HG03575 (cell line): ENCODE results near the gene SCN4B.

Experiments used
- ATAC-seq: cut with Tn5 transposase; IDR thresholded peaks from one replicate; pipeline ENCODE4 v1.9.1; 2021; ENCODE audit not compliant: unreplicated experiment, insufficient number of reproducible peaks, low FRiP score; ENCODE audit errors: extremely low read depth

SCN4B gene

DNA sequence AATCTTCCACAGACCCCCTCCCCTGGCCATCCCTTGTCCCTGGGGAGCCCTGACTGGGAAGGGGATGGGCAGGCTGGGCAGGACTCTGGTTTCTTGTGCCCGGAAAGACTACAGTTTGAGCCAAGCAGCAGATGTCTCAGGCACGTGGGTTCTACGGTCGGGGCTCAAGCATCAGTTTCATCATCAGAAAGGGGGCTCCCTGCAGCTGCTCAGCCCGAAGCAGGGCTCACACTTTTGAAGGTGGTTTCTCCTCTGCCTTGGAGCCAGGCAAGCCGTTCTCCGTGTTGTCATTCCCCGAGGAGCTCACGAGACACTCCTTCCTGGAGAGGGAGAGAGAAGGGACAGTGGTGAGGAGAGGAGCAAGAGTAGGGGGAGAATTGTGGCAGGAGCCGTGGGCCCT lies 15.8 kb downstream of the SCN4B start:
- no peak for ATAC-seq

- no peak for ATAC-seq
These were observed 16.3 kb downstream of the SCN4B start for GRCh38 chr11:118136341-118136740.

- no peak for ATAC-seq
These were observed 16.8 kb downstream of the SCN4B start for GRCh38 chr11:118135796-118136165.

GRCh38 chr11:118135051-118135795 lies 17.4 kb downstream of the SCN4B start:
- ATAC-seq: no peak

DNA sequence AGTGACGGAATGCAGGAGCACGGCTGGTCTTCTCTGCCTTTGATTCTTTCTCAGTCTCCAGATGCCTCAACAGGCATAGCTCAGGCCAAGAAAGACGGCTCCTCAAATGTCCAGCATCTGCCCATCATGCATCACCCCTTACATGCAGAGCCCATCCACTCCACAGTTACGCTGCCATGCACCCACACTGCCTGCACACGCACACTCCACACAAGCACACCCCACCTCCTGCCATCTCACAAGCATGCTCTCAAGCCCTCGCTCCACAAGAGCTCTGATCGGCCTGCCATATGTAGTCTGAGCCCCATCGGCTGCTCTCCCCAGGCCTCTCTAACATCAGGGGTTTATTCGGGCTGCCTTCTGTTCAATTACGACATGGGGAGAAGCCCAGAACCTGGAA lies 18.8 kb downstream of the SCN4B start:
- no peak for ATAC-seq

GRCh38 chr11:118132385-118133151 lies 20.1 kb downstream of the SCN4B start:
- ATAC-seq: no peak

- no peak for ATAC-seq
These were observed 23.0 kb downstream of the SCN4B start for GRCh38 chr11:118129471-118130172.

DNA sequence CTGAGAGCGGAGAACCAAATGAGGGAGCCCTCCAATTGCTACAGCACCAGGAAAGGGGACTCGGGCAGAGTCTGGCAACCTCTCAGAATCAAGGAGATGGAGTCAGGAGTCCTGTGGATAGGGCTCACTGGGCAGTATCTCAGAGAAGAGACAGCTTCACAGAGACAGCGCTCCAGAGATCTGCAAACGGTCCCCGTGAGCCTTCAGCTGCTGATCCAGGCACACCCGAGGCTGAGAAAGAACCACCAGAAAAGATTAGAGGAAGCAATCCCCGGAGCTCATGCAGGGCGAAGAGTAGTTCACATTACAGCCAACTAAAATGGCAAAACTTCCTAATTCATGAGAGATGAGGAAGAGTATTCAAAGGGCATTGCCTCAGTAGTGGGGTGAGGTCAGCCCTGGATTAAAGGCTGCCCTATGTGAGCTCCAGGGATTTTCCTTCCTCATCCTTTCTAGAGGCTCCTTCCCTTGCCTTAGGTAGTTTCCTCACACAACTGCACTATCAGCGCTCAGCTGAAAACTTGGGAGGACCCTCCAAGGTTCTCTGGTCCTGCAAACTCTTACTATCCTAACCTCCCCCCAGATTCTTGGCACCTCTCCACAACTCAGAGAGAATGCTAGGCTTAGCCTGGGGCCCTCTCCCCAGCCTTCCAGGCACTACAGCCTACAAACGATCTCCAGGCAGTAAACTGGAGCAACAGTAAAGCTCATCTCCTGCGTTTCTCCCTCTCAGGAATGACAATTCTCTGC lies 23.7 kb downstream of the SCN4B start:
- no peak for ATAC-seq

GRCh38 chr11:118128310-118128709 lies 24.3 kb downstream of the SCN4B start:
- no peak for ATAC-seq

DNA sequence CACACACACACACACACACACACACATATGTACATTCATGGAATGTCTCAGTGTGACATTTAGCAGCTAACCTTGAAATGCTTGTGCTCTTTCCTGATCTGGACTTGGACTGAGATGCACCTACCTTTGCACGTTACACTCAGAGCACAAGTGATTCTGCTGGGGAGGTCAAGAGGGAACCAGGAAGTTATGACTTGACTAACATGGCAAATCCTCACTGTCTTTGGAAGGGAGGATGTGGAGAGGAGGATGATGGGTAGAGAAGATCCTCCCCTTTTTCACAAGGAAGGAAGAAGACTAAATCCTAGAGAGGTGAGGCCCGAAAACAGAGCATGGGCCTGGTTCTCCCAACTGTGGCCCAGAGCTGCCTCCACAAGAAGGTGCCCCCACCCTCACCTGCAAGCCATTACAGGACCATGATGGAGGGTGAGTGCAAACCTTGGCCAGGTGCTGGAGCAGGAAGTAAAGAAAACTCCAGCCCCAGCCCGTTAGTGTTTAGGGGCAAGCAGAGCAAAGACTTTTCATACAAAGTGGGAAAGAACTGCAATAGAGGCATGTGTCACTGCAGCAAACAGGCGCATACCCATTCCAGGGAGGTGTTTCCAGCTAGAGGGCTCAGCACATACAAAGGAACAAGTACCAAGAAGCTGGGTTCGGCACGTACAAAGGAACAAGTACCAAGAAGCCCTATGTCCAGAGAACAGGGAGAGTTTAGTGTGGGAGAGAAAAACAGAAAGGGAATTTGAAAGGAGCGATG lies 26.4 kb downstream of the SCN4B start:
- ATAC-seq: no peak

GRCh38 chr11:118124929-118125535 lies 27.6 kb downstream of the SCN4B start:
- ATAC-seq: no peak

DNA sequence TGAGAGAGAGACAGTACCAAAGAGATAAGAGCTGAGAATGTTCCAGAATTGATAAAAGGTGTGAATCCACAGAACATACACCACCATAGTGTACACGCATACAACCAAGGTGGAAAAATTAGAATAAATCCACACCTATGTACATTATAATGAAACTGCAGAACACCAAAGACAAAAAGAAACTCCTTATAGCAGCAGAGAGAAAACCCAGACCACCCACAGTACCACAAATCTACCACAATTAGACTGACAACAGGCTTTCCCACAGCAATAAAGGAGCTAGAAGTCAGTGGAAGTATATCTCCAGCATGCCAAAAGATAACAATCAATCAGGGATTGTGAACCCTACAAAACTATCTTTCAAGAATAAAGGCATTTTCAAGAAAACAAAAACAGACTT lies 31.8 kb downstream of the SCN4B start:
- ATAC-seq: no peak

GRCh38 chr11:118117790-118118601 lies 34.6 kb downstream of the SCN4B start:
- no peak for ATAC-seq

DNA sequence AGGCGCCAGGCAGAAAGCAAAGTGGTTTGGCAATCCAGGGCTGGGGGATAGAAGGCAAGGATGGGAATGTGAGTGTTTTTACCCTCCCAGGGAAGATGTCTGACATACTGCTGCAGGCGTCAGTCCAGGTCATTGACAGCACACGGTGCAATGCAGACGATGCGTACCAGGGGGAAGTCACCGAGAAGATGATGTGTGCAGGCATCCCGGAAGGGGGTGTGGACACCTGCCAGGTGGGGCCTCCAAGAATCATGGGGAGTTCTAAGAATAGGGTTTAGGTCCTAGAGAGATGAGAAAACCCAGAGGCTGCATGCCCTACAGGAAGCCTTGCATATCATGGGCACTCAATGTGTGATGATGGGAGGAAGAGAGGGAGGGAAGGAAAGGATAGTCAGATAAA lies 37.6 kb downstream of the SCN4B start:
- no peak for ATAC-seq

- no peak for ATAC-seq
These were observed 38.4 kb downstream of the SCN4B start for GRCh38 chr11:118114266-118114665.

- ATAC-seq: no peak
These were observed 39.8 kb downstream of the SCN4B start for GRCh38 chr11:118112711-118113430.

DNA sequence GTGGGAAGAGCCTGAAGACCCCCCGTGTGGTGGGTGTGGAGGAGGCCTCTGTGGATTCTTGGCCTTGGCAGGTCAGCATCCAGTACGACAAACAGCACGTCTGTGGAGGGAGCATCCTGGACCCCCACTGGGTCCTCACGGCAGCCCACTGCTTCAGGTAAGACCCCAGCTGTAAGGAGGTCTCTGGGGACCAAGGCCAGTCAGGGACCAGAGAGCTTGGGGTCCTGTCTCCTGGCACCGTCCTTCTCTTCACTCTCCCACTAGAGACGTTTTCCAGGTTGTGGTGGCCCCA lies 40.9 kb downstream of the SCN4B start:
- ATAC-seq: no peak
